Measurements from ENCODE around the gene SLC25A44.

DNA sequence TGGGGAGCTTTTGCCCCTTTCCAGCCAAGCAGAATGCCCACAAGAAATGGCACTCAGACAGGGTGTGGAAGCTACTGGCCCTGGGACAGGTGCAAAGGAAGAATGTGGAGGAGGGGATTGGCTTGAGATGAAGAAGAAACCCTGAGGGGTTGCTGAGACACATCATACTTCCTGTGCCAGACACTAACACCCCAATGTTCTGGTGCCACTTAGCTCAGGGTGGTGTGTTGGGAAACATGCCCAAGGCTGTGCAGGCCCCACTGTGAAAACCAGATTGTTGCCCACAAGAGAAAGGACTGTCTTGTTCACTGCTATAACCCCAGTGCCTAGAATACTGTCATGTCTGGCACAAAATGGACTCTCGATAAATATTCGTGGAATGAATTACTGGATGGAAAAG is 63.8 kb downstream of the SLC25A44 start:
- TF ChIP-seq CTCF (conservative IDR thresholded peaks at IDR 0.05; ENCODE audit: low read length) (no peak), EZH2phosphoT487 (IDR thresholded peaks at IDR 0.05; ENCODE audit: borderline replicate concordance) (no peak)
